Keratinocyte (primary cell): ENCODE data around the gene PPIP5K2. TPM values are rescaled to one million over a fixed set of nuclear protein-coding genes. Genes with fewer than 3 reads are reported as not detected.

Experiments used
- DNase-seq: peaks from one replicate; pipeline ENCODE4 v3.0.0-alpha.2; 2011; ENCODE audit warnings: low read depth, missing footprints, low spot score
- FAIRE-seq: peaks from 2 replicates; lab custom pipeline; 2011; peaks lifted over from hg19 to GRCh38; lab: Jason Lieb, UNC
- H2AFZ ChIP-seq: 2 replicates; pipeline ENCODE4 v1.6.0; 2012; ENCODE audit warnings: low read length, control low read depth, inconsistent platforms; ENCODE audit not compliant: control insufficient read depth
- H3K27ac ChIP-seq: 2 replicates; pipeline ENCODE4 v1.5.1; 2011; ENCODE audit warnings: low read length; ENCODE audit not compliant: control insufficient read depth, insufficient read depth
- H3K27me3 ChIP-seq: 3 replicates; pipeline ENCODE4 v1.6.0; 2011; ENCODE audit warnings: low read length; ENCODE audit not compliant: control insufficient read depth, insufficient read depth; ENCODE audit errors: extremely low read depth
- H3K36me3 ChIP-seq, 2 experiments: 2 replicates in 1 of 2; 3 replicates in 1 of 2; pipeline ENCODE4 v1.5.1; 2011; ENCODE audit warnings: low read length in 2 of 2, mild to moderate bottlenecking in 1 of 2; ENCODE audit not compliant: control insufficient read depth in 2 of 2, insufficient read depth in 2 of 2; ENCODE audit errors: extremely low read depth in 1 of 2
- H3K4me1 ChIP-seq: 3 replicates; pipeline ENCODE4 v1.5.1; 2011; ENCODE audit warnings: low read length; ENCODE audit not compliant: control insufficient read depth, insufficient read depth; ENCODE audit errors: extremely low read depth
- H3K4me2 ChIP-seq: 3 replicates; pipeline ENCODE4 v1.6.0; 2011; ENCODE audit warnings: low read depth, low read length; ENCODE audit not compliant: control insufficient read depth, insufficient read depth; ENCODE audit errors: extremely low read depth
- H3K4me3 ChIP-seq, 3 experiments: fragments of 200-600 bp in 1 of 3; sonication (generic) in 1 of 3; 2 replicates in 2 of 3; 3 replicates in 1 of 3; pipeline ENCODE4 v1.5.1; 2011 to 2016; ENCODE audit warnings: low read length in 3 of 3, mild to moderate bottlenecking in 3 of 3, control low read depth in 2 of 3, inconsistent platforms in 1 of 3, low read depth in 1 of 3, mixed read lengths in 1 of 3, mixed run types in 1 of 3, moderate library complexity in 1 of 3; ENCODE audit not compliant: control insufficient read depth in 2 of 3, insufficient read depth in 2 of 3; ENCODE audit errors: extremely low read depth in 1 of 3
- H3K79me2 ChIP-seq: 2 replicates; pipeline ENCODE4 v1.6.0; 2012; ENCODE audit warnings: low read length; ENCODE audit not compliant: control insufficient read depth, insufficient read depth
- H3K9ac ChIP-seq: 3 replicates; pipeline ENCODE4 v1.6.0; 2011; ENCODE audit warnings: low read length; ENCODE audit not compliant: control insufficient read depth, insufficient read depth; ENCODE audit errors: extremely low read depth
- H3K9me1 ChIP-seq: 3 replicates; pipeline ENCODE4 v1.6.0; 2011; ENCODE audit warnings: low read length; ENCODE audit not compliant: control insufficient read depth, insufficient read depth; ENCODE audit errors: extremely low read depth
- H3K9me3 ChIP-seq: 2 replicates; pipeline ENCODE4 v1.5.1; 2012; ENCODE audit warnings: low read depth, low read length; ENCODE audit not compliant: control insufficient read depth
- H4K20me1 ChIP-seq: 3 replicates; pipeline ENCODE4 v1.6.0; 2011; ENCODE audit warnings: low read length; ENCODE audit not compliant: control insufficient read depth, insufficient read depth; ENCODE audit errors: extremely low read depth
- CTCF ChIP-seq, 3 experiments: IDR thresholded peaks in 1 of 3; conservative IDR thresholded peaks in 1 of 3; optimal IDR thresholded peaks in 1 of 3; 2 replicates in 2 of 3; 3 replicates in 1 of 3; pipeline versions ENCODE3 to v1.5.1; 2011; ENCODE audit warnings: low read length in 3 of 3, mild to moderate bottlenecking in 3 of 3, moderate library complexity in 2 of 3, control low read depth in 1 of 3, inconsistent platforms in 1 of 3; ENCODE audit not compliant: insufficient read depth in 2 of 3; ENCODE audit errors: extremely low read depth in 1 of 3
- EZH2 ChIP-seq: IDR thresholded peaks from one replicate; pipeline ENCODE4 v1.6.1; 2012; ENCODE audit warnings: inconsistent platforms, mild to moderate bottlenecking, low read length, moderate library complexity
- dilution Hi-C: fragments of 300-500 bp; cut with MboI; formaldehyde crosslinking; loops from one replicate; pipeline ENCODE4 v1.7.0; 2020; ENCODE audit warnings: low sequenced_read_pairs; ENCODE audit not compliant: extremely low pct_ligation_motif_present
- polyA plus RNA-seq, 5 experiments: library from polyadenylated mRNA; depleted of rRNA in 3 of 5; stranded (reverse) in 3 of 5; stranded (forward) in 1 of 5; unstranded in 1 of 5; fragments of >200 nt; gene quantifications; 1 replicate in 1 of 5; 2 replicates in 3 of 5; 3 replicates in 1 of 5; pipeline versions ENCODE4 v1.2.1 to v1.2.3, GENCODE V29; 2011 to 2012; ENCODE audit warnings: missing spikeins in 2 of 5, low read depth in 1 of 5, low replicate concordance in 1 of 5

Gene PPIP5K2
- polyA plus RNA-seq, 1 donor (not counting 4 experiments of a cell fraction or from before 2014, with no cell fraction given), result 27.8 TPM

- DNase-seq (no peak), FAIRE-seq (no peak)
- Histone ChIP-seq H3K36me3 (no peaks in the 10 kb centered on the region), H4K20me1 (no peaks in the 10 kb centered on the region), H3K4me1 (no peaks in the 10 kb centered on the region), H3K4me2 (no peak overlapping the region), H3K9ac (no peak overlapping the region), H3K4me3 (no peak overlapping the region), H3K27me3 (no peaks in the 10 kb centered on the region), H3K9me1 (no peaks in the 10 kb centered on the region), H3K9me3 (no peaks in the 10 kb centered on the region), H3K79me2 (no peaks in the 10 kb centered on the region), H3K27ac (no peak overlapping the region), H2AFZ (no peak overlapping the region)
- dilution Hi-C loops, result no loop called here
- TF ChIP-seq EZH2 (no peak), CTCF (optimal IDR thresholded peaks at IDR 0.05 in 1 of 3, IDR thresholded peaks at IDR 0.05 in 1 of 3, conservative IDR thresholded peaks at IDR 0.05 in 1 of 3; ENCODE audit: extremely low read depth in 1 of 3, insufficient read depth in 2 of 3, low read length in 3 of 3) (no peak)
These were observed 127.0 kb downstream of the PPIP5K2 start for GRCh38 chr5:103247118-103247517.

- no peak overlapping the region for H3K9ac ChIP-seq
- no peak overlapping the region for H3K4me3 ChIP-seq
- dilution Hi-C loops, result no loop called here
- FAIRE-seq (no peak), DNase-seq (no peak)
- no peaks in the 10 kb centered on the region for H3K27me3 ChIP-seq
- H4K20me1 ChIP-seq, result no peaks in the 10 kb centered on the region
- no peak overlapping the region for H3K27ac ChIP-seq
- no peaks in the 10 kb centered on the region for H3K9me1 ChIP-seq
- H3K79me2 ChIP-seq, result no peaks in the 10 kb centered on the region
- H2AFZ ChIP-seq, result no peak overlapping the region
- H3K36me3 ChIP-seq, result no peaks in the 10 kb centered on the region
- no peaks in the 10 kb centered on the region for H3K4me1 ChIP-seq
- H3K4me2 ChIP-seq, result no peak overlapping the region
- TF ChIP-seq EZH2 (no peak), CTCF (optimal IDR thresholded peaks at IDR 0.05 in 1 of 3, IDR thresholded peaks at IDR 0.05 in 1 of 3, conservative IDR thresholded peaks at IDR 0.05 in 1 of 3; ENCODE audit: extremely low read depth in 1 of 3, insufficient read depth in 2 of 3, low read length in 3 of 3) (no peak)
- no peaks in the 10 kb centered on the region for H3K9me3 ChIP-seq
These were observed 129.0 kb downstream of the PPIP5K2 start for GRCh38 chr5:103249068-103249467.
